GM08714 (cell line): ENCODE measurements around the gene MYO5B.
"Not testable (repeated sequence)": the region's sequence is repeated elsewhere in the genome, so short reads cannot be mapped to it uniquely, and the experiment has no call there.

Experiments
- H3K4me3 ChIP-seq: fragments of 200-500 bp; sonication (Bioruptor generic); 2 replicates; pipeline ENCODE4 v1.5.1; 2014; ENCODE audit warnings: mild to moderate bottlenecking, low read length, inconsistent platforms
- ZNF274 ChIP-seq: IDR thresholded peaks from 2 replicates; pipeline ENCODE4 v1.6.1; 2012; ENCODE audit warnings: mild to moderate bottlenecking, low read depth, low read length

MYO5B gene

GRCh38 chr18:50115095-50115494 is 79.9 kb downstream of the MYO5B start:
- H3K4me3 ChIP-seq, result no peak overlapping the region
- TF ChIP-seq ZNF274, result no peak

- no peak for TF ChIP-seq ZNF274
- H3K4me3 ChIP-seq, result no peak overlapping the region
Measured at GRCh38 chr18:50114448-50114847, 80.5 kb downstream of the MYO5B start.

- TF ChIP-seq ZNF274, result no peak
- H3K4me3 ChIP-seq, result no peak overlapping the region
Measured at GRCh38 chr18:50113726-50114125, 81.2 kb downstream of the MYO5B start.

GRCh38 chr18:50111398-50111797 is 83.5 kb downstream of the MYO5B start:
- no peak for TF ChIP-seq ZNF274
- H3K4me3 ChIP-seq, result no peak overlapping the region

GRCh38 chr18:50107468-50107977 is 87.4 kb downstream of the MYO5B start:
- H3K4me3 ChIP-seq, result no peak overlapping the region
- TF ChIP-seq ZNF274, result no peak

- no peak overlapping the region for H3K4me3 ChIP-seq
- no peak for TF ChIP-seq ZNF274
Measured at GRCh38 chr18:50105027-50105426, 89.9 kb downstream of the MYO5B start.

GRCh38 chr18:50104421-50104820 is 90.5 kb downstream of the MYO5B start:
- TF ChIP-seq ZNF274, result no peak
- no peak overlapping the region for H3K4me3 ChIP-seq

- no peak overlapping the region for H3K4me3 ChIP-seq
- no peak for TF ChIP-seq ZNF274
Measured at GRCh38 chr18:50099725-50100407, 95.1 kb downstream of the MYO5B start.

GRCh38 chr18:50097702-50098101 is 97.2 kb downstream of the MYO5B start:
- no peak for TF ChIP-seq ZNF274
- H3K4me3 ChIP-seq, result no peak overlapping the region

- no peak overlapping the region for H3K4me3 ChIP-seq
- no peak for TF ChIP-seq ZNF274
Measured at GRCh38 chr18:50096766-50097435, 98.0 kb downstream of the MYO5B start.

GRCh38 chr18:50094786-50095185 is 100.2 kb downstream of the MYO5B start:
- H3K4me3 ChIP-seq, result not testable (repeated sequence)

- no peak for TF ChIP-seq ZNF274
- H3K4me3 ChIP-seq, result no peak overlapping the region
Measured at GRCh38 chr18:50094221-50094773, 100.7 kb downstream of the MYO5B start.

- no peak for TF ChIP-seq ZNF274
Measured at GRCh38 chr18:50093366-50094064, 101.4 kb downstream of the MYO5B start.

GRCh38 chr18:50092245-50092805 is 102.6 kb downstream of the MYO5B start:
- no peak overlapping the region for H3K4me3 ChIP-seq
- TF ChIP-seq ZNF274, result no peak

More at GRCh38 chr18:50093366-50094064, 101.4 kb downstream of the MYO5B start:
- H3K4me3 ChIP-seq, result no peak overlapping the region

GRCh38 chr18:50091509-50092244 is 103.3 kb downstream of the MYO5B start:
- TF ChIP-seq ZNF274, result no peak
- no peak overlapping the region for H3K4me3 ChIP-seq
